Breast epithelium (tissue), 3 donors: ENCODE data around the gene AGAP5.
"Not testable (repeated sequence)": the region's sequence is repeated elsewhere in the genome, so short reads cannot be mapped to it uniquely, and the experiment has no call there.

Source experiments
- POLR2A ChIP-seq: fragments of 450-650 bp; IDR thresholded peaks from one replicate; pipeline ENCODE4 v1.6.1; 2016; ENCODE audit warnings: antibody characterized with exemption, mild to moderate bottlenecking, moderate library complexity
- POLR2AphosphoS5 ChIP-seq, 3 donors: sonication (generic); formaldehyde crosslinking; IDR thresholded peaks; one replicate each; pipeline ENCODE4 v1.6.1; 2017; ENCODE audit warnings: antibody characterized with exemption in 3 of 3
- TF ChIP-seq, protein P1 (sequence below), 3 donors: fragments of 450-650 bp; IDR thresholded peaks; one replicate each; pipeline ENCODE4 v1.5.1; 2016 to 2017; ENCODE audit warnings: antibody characterized with exemption in 3 of 3, mild to moderate bottlenecking in 3 of 3, moderate library complexity in 3 of 3

GRCh38 chr10:73729781-73730152 is 31.9 kb upstream of the AGAP5 start:
- not testable (repeated sequence) for TF ChIP-seq POLR2A; POLR2AphosphoS5 (IDR thresholded peaks at IDR 0.05)
- TF ChIP-seq, protein P1, sequence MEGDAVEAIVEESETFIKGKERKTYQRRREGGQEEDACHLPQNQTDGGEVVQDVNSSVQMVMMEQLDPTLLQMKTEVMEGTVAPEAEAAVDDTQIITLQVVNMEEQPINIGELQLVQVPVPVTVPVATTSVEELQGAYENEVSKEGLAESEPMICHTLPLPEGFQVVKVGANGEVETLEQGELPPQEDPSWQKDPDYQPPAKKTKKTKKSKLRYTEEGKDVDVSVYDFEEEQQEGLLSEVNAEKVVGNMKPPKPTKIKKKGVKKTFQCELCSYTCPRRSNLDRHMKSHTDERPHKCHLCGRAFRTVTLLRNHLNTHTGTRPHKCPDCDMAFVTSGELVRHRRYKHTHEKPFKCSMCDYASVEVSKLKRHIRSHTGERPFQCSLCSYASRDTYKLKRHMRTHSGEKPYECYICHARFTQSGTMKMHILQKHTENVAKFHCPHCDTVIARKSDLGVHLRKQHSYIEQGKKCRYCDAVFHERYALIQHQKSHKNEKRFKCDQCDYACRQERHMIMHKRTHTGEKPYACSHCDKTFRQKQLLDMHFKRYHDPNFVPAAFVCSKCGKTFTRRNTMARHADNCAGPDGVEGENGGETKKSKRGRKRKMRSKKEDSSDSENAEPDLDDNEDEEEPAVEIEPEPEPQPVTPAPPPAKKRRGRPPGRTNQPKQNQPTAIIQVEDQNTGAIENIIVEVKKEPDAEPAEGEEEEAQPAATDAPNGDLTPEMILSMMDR (IDR thresholded peaks at IDR 0.05): not testable (repeated sequence)
